HK-2 (cell line): ENCODE data around the gene MAOB.

ENCODE experiments used
- DNase-seq: peaks from one replicate; pipeline ENCODE4 v3.0.0-alpha.2; 2018; ENCODE audit not compliant: unreplicated experiment

MAOB gene

GRCh38 chrX:43860646-43861370 is 21.4 kb downstream of the MAOB start:
- no peak for DNase-seq

- DNase-seq: no peak
These were observed 28.9 kb downstream of the MAOB start for GRCh38 chrX:43853225-43853828.

- DNase-seq: no peak
These were observed 31.6 kb downstream of the MAOB start for GRCh38 chrX:43850629-43851028.

- no peak for DNase-seq
These were observed 33.1 kb downstream of the MAOB start for GRCh38 chrX:43849173-43849572.

- DNase-seq: no peak
These were observed 34.9 kb downstream of the MAOB start for GRCh38 chrX:43847352-43847751.

GRCh38 chrX:43846558-43846957 is 35.7 kb downstream of the MAOB start:
- no peak for DNase-seq

- DNase-seq: no peak
These were observed 36.5 kb downstream of the MAOB start for GRCh38 chrX:43845776-43846175.

GRCh38 chrX:43840265-43840664 is 42.0 kb downstream of the MAOB start:
- no peak for DNase-seq

- DNase-seq: no peak
These were observed 45.6 kb downstream of the MAOB start for GRCh38 chrX:43836435-43837184.

GRCh38 chrX:43835559-43835958 is 46.7 kb downstream of the MAOB start:
- no peak for DNase-seq

GRCh38 chrX:43827791-43828190 is 54.5 kb downstream of the MAOB start:
- no peak for DNase-seq

- DNase-seq: no peak
These were observed 60.2 kb downstream of the MAOB start for GRCh38 chrX:43822014-43822413.

GRCh38 chrX:43817444-43817843 is 64.8 kb downstream of the MAOB start:
- DNase-seq: no peak

- no peak for DNase-seq
These were observed 67.0 kb downstream of the MAOB start for GRCh38 chrX:43815209-43815608.

GRCh38 chrX:43813898-43814297 is 68.4 kb downstream of the MAOB start:
- DNase-seq: no peak

GRCh38 chrX:43813319-43813718 is 68.9 kb downstream of the MAOB start:
- no peak for DNase-seq

- DNase-seq: no peak
These were observed 72.8 kb downstream of the MAOB start for GRCh38 chrX:43809463-43809862.

GRCh38 chrX:43808231-43808630 is 74.0 kb downstream of the MAOB start:
- DNase-seq: no peak

GRCh38 chrX:43805579-43805978 is 76.7 kb downstream of the MAOB start:
- DNase-seq: no peak

GRCh38 chrX:43804021-43804420 is 78.2 kb downstream of the MAOB start:
- DNase-seq: no peak

- no peak for DNase-seq
These were observed 96.2 kb downstream of the MAOB start for GRCh38 chrX:43785930-43786591.

- no peak for DNase-seq
These were observed 124.2 kb downstream of the MAOB start for GRCh38 chrX:43758044-43758443.
